GM19238 (cell line): ENCODE results near the gene LENG8.
"Not testable (repeated sequence)": the region's sequence is repeated elsewhere in the genome, so short reads cannot be mapped to it uniquely, and the experiment has no call there.

Experiments
- DNase-seq: peaks from one replicate; pipeline ENCODE4 v3.0.0; 2011; ENCODE audit warnings: low spot score; ENCODE audit not compliant: insufficient read length

Gene LENG8

DNA sequence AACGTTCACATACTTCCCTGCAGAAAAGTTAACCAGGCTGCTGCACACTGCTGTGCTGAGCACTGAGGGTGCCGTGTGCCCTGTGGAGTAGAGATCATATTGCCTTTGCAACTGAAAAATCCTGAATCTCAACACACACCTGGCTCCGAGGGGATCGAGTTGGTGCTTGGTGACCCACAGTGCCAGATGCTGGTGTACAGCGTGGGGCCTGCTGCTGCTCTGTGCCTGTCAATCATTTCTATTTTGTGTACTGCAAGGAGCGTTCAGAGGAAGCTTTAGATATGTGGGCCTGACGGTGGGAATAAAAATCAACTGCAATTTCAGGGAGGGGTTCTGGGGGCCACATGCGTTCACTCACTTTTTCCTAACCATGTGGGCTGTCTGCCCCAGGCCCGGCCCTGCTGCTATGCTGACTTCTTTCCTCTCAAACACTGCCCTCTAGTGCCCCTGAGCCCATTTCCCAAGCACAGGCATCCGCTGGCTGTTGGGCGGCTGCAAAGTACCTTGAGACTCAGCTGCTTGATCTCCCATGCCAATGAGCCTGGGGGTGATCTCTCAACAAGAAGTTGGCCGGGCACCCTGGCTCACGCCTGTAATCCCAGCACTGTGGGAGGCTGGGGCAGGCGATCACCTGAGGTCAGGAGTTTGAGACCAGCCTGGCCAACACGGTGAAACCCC lies 9.7 kb upstream of the LENG8 start:
- DNase-seq, result no peak

DNA sequence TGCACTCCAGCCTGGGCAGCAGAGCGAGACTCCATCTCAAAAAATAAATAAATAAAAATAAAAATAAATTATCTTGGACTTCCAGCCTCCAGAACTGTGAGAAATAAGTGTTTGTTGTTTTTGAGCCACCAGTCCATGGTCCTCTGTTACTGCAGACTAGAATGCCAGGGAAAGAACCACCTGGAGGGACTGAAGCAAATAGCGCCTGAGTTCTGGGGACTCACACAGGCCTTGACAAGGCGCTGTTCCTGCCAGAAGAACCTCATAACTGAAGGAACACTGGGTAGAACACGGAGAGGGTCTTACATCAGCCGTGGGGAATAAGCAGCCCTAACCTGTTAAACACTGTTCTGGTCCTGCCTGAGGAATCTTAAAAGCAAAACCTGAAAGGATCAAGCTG lies 8.4 kb upstream of the LENG8 start:
- DNase-seq, result no peak

DNA sequence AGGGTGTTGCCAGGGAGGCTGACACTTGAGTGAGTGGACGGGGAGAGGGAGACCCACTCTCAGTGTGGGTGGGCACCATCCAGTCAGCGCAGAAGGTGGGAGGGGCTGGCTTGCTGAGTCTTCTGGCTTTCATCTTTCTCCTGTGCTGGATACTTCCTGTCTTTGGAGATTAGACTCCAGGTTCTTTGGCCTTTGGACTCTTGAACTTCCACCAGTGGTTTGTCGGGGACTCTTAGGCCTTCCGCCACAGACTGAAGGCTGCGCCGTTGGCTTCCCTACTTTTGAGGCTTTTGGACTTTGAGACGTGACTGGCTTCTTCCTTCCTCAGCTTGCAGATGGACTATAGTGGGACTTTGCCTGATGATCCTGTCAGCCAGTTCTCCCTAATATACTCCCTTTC lies 4.3 kb upstream of the LENG8 start:
- no peak for DNase-seq

DNA sequence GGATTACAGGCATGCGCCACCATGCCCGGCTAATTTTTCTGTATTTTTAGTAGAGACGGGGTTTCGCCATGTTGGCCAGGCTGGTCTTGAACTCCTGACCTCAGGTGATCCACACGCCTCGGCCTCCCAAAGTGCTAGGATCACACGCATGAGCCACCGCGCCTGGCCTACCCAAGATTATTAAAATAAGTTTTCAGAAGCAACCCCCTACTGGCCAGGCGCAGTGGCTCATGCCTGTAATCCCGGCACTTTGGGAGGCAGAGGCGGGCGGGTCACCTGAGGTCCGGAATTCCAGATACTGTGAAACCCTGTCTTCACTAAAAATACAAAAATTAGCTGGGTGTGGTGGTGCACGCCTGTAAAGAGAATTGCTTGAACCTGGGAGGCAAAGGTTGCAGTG lies 2.6 kb upstream of the LENG8 start:
- DNase-seq, result not testable (repeated sequence)

DNA sequence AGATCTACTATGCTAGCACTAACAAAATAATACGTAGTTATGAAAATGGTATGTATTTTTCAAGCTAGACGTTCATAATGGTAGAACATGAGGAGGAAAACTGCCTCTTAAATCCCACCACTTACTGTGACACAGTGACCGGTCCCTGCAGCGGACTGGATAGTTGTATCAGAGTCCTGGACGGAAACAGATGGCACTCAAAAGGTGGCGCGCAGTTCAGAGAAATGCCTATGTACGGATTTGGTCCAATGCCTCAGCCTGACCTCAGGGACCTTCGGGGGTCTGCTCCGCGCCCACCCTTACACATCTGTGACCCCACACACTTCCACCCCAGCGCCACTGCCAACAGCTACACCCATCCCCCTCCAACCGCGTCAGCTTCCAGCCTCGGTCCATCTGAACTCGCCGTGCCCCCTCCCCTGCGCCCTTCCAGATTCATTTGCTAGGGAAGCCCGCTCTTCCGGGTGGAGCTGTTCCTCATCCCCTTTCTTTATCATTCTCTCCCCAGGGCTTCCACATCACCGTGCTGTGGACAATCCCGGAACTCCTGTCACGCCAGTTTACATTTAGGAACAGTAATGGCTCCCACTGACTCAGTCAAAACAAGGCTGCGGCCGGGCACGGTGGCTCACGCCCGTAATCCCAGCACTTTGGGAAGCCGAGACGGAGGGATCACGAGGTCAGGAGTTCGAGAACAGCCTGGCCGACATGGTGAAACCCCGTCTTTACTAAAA lies 792 bp upstream of the LENG8 start:
- no peak for DNase-seq

DNA sequence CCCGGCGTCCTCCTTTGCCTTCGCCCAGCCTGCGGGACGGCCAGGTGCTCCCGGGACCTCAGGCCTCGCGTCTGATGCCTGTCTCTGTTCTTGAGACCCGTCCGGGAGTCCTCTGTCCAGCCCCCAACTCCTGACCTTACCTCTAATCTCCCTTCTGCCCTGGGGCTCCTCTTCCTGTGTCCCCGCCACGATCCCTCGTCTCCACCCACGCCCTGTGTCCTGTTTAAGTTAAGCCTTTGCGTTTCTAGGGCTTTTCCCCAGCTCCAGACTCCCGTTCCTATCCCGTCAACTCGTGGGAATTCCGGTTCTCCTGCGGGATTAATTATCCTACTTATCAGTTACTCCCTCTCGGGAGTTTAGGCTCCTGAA lies 686 bp downstream of the LENG8 start:
- DNase-seq, result no peak

DNA sequence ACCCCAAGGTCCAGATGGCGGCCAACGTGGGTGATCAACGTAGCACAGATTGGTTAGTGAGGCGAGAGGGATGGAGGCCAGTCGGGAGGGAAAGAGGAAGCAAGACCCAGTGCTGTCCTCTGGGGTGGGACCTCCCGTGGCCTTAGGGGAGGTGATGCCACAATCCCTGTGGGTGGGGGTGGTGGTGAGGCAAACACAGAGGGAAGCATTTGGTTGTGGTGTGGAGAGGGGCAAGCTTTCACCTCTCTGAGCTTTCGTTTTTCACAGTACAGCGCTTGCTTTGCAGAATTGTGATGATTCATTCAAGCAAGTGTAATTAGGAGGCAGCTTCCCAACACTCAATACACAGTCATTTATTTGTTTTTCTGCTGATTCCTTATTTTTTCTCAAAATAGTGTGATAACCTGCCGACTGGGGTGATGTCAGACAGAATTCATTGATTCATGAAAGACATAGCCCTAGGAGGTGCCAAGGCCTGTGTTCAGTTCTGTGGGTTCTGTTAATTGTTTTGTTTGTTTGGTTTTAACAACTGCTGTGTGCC lies 2.4 kb downstream of the LENG8 start:
- DNase-seq, result no peak

DNA sequence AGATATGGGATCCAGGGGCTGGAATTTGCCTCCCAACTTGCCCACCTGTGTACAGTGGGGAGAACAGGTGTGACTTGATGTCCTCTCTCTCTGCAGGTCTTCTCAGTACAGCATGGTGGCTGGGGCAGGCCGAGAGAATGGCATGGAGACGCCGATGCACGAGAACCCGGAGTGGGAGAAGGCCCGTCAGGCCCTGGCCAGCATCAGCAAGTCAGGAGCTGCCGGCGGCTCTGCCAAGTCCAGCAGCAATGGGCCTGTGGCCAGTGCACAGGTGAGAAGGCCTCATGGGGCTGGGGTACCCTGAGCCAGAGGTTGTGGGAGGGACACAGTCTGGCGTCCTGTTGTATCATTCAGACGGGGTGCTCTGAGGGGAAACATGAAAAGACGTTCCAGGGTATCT lies 3.0 kb downstream of the LENG8 start:
- DNase-seq, result no peak

DNA sequence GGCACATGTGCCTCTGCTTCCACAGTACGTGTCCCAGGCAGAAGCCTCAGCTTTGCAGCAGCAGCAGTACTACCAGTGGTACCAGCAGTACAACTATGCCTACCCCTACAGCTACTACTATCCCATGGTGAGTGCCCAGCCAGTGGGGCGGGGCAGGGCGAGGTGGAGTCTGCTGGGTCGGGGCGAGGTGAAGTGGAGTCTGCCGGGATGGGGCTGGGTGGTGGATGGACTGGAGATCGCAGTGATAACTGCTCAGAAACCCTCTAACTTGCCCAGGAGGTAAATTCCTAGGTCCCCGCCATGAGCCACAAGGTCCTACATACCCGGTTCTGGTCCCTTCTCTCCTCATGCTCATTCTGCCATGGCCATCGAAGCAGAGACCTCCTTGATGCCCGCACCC lies 3.6 kb downstream of the LENG8 start:
- no peak for DNase-seq

DNA sequence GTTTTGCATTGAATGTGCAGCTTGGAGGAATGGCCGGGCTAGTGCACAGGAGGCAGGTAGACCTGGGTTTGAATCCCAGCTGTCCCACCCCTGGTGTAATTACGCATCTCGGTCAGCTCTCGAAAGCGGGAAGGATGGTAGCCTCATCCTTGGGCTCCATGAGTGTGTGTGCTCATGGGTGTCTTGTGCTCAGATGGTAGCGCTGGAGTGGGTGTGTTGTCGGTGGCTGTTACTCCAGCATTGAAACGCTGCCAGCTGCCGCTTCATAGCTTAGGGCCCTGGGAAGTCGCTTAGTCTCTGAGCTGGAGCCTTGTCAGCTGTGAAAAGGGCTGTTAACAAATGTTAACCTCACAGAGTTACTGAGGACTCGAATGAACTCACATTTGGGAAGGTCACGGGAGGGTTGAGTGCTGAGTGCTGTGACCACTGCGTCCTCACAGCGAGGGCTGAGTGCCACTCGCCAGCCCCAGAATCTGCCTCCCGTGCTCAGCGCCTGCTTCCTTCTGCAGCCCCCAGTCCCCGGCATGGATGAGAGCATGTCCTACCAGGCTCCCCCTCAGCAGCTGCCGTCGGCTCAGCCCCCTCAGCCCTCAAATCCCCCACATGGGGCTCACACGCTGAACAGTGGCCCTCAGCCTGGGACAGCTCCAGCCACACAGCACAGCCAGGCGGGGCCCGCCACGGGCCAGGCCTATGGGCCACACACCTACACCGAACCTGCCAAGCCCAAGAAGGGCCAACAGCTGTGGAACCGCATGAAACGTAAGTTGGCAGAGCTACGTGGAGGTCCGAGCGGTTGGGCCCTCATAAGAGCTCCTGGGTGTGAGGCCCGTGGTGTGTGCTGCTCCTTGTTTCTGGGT lies 5.2 kb downstream of the LENG8 start:
- DNase-seq, result no peak

DNA sequence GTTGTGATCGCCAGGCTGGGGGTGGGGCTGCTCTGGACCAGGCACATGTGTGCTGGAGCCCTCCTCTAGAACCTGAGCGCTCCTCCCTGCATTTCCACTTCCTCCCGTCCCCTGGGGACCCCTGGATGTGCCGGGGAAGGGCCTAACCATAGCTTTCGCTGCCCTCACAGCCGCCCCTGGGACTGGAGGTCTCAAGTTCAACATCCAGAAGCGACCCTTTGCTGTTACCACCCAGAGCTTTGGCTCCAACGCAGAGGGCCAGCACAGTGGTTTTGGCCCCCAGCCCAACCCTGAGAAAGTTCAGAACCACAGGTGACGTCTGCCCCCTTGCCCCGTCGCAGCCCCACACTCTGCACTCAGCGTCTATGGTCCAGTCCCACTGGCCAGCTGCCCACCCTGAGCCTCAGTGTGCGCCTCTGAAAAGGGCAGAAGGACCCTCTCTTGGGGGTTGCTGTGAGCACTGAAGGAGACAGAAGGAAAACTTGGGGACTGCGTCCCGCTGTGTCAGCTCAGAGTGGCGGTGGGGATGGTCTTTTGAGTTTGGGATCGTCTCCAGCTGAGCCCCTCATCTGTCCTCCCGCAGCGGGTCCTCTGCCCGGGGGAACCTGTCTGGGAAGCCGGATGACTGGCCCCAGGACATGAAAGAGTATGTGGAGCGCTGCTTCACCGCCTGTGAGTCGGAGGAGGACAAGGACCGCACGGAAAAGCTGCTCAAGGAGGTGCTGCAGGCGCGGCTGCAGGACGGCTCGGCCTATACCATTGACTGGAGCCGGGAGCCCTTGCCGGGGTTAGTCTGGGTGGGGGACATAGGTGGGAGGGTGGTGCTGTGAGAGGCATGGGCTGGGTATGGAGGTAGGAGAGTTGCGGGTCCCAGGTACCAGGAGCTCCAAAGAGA lies 6.0 kb downstream of the LENG8 start:
- no peak for DNase-seq

DNA sequence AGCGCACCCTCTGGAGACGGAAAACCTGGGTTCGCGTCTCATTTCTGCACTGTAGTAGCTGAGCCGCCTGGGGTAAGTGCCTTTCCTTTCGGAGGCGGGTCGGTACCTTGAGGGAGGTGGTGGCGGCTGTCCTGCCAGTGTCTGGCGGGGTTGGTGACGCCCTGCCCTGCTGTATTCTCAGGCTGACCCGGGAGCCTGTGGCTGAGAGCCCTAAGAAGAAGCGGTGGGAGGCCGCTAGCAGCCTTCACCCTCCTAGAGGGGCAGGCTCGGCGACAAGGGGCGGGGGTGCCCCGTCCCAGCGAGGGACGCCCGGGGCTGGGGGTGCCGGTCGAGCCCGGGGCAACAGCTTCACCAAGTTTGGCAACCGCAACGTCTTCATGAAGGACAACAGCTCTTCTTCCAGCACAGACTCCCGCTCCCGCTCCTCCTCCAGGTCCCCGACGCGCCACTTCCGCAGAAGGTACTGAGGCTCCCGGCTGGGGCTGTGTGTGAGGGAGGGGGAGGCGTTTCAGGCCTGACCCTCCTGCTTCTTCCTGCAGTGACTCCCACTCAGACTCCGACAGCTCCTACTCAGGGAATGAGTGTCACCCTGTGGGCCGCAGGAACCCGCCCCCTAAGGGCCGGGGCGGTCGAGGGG lies 6.9 kb downstream of the LENG8 start:
- DNase-seq, result no peak

DNA sequence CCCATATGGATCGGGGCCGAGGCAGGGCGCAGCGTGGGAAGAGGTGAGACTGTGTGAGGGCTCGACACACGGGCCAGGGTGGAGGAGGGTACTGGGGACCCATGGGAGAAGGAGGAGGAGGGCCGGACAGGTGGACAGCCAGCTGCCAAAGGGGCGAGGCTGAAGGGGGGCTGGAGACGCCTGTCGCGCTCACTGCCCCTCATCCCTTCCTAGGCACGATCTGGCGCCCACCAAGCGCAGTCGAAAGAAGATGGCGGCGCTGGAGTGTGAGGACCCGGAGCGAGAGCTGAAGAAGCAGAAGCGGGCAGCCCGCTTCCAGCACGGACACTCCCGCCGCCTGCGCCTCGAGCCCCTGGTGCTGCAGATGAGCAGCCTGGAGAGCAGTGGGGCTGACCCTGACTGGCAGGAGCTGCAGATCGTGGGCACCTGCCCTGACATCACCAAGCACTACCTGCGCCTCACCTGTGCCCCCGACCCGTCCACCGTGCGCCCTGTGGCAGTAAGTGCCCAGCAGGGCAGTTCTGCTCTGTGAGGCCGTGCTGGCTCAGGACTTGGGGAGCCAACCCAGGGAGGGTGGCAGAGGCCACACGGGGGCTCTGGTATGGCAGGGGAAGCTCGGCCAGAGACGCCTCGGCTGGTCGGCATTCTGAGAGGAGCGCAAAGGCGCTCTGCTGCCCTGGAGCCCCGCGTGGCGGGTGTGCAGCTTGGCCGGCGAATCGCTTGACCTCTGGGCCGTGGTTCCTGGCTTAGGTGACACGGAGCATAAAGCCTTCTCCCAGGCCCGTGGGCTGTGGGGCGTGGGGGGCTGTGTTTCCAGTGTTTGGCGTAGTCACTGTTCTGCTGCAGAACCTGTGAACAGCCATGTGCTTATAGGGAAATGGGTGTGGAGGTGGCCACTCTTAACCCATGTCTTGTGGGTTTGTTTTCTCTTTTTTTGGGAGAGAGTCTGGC lies 7.7 kb downstream of the LENG8 start:
- no peak for DNase-seq

DNA sequence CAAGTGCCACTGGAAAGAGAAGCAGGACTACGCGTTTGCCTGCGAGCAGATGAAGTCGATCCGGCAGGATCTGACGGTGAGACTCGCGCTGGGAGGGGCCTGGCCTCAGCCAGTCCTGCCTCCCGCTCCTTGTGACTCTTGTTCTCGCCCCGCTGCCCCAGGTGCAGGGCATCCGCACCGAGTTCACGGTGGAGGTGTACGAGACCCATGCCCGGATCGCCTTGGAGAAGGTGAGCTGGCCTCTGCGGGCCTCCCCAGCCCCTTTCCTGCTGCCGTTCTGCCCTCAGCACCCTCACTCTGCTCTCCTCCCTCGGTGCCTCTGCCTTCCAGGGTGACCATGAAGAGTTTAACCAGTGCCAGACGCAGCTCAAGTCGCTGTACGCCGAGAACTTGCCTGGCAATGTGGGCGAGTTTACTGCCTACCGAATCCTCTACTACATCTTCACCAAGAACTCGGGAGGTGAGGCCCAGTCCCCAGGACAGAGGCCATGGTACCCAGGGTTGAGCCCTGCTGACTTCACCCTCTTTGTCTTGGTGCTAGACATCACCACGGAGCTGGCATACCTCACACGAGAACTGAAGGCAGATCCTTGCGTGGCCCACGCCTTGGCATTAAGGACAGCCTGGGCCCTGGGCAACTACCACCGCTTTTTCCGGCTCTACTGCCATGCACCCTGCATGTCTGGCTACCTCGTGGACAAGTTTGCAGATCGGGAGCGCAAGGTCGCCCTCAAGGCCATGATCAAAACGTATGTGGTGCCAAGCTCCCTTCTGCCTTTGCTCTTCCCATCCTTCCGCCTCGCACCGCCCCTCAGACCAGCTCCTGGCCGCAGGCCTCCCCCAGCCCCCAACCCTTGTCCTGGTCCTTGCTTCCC lies 9.0 kb downstream of the LENG8 start:
- DNase-seq, result no peak

DNA sequence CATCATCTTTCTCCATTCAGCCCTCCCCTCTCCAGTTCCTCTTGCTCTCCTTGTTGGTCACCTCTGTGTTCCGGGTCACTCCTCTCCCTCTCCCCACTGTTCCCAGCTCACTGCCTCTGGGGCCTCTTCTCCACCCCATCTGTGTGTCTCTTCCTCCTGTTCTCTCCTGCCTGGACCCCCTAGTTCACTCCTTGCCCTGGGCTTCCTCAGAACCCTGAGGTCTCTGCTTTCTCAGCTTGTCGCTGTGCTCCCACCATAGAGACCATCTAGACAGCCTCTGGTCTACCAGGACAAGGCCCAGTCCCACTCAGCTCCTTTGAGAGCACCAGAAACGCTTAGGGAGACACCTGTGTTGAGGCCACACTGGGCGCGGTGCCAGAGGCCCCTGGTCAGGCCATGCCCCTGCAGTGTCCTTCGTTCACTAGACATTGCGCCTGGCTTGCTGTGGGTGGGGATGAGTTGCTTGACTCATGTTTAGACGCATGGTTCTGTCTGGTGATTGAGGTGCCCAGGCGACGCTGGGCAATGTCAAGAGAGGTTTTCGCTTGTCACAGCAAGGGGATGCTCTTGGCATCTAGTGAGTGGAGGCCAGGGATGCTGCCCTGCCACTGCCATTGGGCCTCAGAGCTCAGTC lies 9.8 kb downstream of the LENG8 start:
- no peak for DNase-seq

DNA sequence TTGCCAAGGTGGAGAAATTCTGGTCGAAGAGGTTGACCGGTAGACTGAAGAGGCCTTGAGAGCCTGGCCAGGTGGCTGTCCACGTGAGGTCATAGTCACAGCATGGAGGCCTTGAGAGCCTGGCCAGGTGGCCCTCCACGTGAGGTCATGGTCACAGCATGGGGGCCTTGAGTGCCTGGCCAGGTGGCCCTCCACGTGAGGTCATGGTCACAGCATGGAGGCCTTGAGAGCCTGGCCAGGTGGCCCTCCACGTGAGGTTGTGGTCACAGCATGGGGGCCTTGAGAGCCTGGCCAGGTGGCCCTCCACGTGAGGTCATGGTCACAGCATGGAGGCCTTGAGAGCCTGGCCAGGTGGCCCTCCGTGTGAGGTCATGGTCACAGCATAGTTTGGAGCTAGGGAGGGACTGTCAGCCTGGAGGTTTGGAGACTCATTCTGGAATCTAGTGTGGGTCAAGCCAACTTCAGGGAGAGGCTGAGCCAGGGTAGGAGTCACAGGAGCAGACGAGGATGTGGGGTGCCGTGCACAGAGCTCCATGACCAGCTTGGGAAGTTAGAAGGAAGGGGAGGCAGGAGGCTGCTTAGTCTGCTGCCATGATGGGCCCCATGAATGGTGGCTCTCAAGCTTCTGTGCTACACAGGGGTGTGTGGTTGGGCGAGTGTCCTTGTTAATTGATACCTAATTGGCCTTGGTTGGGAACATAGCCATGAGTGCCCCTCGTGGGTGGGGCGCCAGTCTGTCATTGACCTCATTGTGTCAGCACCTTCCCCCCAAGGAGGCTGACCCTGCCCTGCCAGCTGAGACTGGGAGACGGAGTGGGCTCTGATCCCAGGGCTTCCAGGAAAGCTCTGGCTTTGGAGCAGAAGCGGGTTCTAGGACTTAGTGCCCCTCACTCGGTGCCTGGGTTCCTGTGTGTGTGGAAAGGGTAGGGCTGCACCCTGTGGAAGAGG lies 10.6 kb downstream of the LENG8 start:
- no peak for DNase-seq
